Measurements from ENCODE around the gene STIP1.

STIP1 gene

DNA sequence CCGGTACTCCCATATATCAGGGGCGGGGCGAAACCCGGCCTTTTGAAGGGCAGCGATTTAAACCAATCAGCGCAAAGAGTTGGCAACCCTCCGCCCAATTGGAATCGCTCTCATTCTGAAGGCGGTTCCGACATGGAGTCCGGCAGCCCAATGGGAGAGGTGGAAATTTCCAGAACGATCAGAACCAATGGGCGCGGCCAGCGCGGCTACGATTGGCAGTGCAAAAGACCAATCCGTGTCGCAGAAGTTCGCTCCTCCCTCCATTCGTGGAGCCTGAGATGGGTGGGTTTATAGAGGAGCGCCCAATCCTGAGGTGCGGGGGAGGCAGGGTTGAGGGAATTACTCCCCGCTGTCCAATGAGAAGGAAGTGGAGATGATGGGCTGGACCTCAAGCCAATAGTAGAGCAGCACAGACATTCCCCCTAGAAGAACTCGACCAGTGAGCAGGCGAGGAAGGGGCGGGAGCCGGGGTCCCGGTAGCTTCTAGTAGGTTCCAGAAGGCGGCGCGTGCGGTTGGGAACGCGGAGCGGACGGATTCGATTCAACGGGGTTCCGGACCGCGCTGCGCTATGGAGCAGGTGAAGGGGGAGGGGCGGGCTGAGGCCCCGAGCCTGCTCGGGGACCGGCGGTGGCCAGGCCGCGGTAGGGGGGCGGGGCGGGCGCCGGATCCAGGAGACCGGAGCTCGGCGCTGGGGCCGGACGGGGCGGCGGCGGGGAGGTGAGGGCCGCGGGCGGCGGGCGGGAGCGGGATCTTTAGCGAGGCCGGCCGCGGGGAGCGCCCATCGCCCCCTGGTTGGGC is at the start of gene STIP1:
Gene STIP1 (plus strand): TSS at position 479 of the 799 bp plus-strand sequence. CDS start 91 bp downstream, at position 570.
- peak; percentile 100 for DNase-seq

DNA sequence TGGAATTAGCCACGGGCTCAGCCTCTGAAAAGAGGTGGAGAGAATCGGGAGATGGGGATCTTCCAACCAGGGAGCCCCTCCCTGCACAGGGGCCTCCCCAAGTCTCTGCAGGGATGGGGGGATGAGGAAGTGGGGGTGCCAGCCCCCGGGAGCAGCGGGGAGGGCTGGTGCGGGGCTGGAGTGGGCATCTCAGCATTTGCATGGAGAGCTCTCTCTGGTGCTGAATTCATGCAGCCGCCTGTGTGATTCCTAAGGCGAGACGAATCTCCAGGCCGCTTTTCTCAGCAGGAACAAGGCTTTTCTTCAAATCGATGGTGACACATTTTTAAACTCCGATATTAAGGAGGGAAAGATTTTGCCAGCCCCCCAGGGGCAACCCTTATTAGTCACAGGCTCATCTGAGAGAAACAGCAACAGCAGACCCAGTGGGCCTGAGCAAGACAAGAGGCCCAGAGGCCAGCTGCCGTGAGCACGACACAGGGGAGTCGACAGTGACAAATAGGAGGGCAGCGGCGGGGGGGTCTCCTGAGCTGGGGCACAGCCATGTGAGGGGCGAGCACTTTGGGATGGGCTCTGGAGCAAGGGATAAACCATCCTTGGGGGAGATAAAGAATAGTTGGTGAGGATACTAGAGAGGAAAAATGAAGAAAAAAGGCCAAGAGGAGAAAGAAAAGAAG is 49.1 kb upstream of the STIP1 start:
- no peak for DNase-seq

DNA sequence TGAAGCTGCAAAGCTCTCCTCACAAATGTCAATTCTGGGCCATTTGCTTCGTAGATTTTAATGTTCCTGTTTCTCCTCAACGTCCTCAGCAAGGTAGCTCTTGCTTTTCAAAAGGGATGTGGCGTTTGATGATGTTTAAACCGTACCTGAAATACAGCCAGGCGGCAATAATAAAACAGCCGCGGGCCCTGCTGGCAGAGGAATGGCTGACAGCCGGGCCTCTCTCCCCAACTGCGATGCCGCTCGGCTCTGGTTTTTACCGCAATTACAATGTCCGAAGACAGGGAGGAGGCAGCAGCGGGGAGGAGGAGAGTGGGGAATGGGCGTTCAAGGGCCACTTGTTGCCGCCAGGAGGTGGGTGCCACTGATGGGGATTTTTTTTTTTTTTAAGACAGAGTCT is 47.6 kb upstream of the STIP1 start:
- DNase-seq: no peak

DNA sequence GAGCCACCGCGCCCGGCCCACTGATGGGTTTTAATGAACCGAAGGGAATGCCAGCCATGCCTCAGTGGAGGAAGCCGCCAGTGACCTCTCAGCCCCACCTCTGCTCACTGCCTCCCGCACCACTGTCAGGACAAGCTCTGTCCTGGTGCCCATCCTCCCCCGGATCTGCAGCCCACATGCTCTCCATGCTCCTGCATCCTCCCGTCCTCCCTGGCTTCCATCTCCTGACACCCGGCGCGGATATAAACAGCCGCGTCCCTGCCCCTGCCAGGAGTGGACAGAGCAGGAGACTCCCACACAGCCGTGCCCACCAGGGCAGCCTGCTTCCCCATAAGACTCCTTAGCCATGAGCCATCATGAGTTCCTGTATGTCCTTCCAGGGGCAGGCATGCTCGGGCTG is 46.9 kb upstream of the STIP1 start:
- no peak for DNase-seq

DNA sequence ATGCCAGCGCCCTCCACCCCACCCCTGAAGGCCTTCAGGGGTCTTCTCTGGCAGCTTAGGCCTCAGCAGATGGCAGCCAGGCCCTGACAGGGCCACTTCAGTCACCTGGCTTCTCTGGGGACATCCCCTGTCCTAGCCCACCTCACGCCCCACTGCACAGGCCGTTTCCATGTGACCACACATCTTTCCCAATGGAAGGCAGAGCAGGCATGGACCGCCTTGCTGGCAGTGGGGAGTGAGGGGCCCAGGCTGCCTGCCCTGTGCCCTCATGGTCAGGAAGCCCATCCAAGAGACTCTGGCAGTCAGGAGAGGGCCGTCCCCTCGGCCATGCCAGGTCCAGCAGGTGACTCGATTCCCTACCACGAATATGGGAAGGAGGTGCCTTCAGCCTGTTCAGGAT is 45.9 kb upstream of the STIP1 start:
- no peak for DNase-seq

DNA sequence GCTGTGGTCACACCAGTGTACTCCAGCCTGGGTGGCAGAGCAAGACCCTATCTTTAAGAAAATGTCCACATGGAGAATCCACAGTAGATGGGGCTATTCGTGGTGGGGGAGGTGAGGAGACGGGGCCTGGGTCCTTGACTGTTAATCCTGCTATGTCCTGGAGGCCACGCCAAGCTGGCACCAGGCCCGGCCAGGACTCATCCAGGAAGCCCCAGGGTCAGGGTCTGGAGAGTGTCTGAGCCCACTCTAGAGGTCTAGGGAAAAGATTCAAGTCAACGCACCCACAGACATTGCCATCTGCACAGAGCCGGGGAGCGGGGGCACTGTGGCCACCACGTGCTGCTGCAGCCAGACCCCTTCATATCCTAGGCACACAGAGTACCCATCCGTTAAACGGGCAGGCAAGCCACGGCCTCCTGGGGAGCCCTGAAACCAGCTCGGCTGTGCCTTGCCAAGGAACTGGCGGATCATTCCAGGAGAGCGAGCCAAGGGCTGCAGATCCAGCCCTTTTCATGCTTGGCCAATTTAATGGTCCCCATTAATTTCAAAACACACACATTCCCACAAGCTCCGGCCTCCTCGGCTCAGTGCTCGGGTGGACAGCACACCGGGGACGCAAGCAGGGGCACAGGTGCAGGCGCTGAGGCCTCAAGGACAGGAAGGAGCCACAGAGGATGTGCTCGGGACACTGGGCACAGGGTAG is 44.7 kb upstream of the STIP1 start:
- no peak for DNase-seq

DNA sequence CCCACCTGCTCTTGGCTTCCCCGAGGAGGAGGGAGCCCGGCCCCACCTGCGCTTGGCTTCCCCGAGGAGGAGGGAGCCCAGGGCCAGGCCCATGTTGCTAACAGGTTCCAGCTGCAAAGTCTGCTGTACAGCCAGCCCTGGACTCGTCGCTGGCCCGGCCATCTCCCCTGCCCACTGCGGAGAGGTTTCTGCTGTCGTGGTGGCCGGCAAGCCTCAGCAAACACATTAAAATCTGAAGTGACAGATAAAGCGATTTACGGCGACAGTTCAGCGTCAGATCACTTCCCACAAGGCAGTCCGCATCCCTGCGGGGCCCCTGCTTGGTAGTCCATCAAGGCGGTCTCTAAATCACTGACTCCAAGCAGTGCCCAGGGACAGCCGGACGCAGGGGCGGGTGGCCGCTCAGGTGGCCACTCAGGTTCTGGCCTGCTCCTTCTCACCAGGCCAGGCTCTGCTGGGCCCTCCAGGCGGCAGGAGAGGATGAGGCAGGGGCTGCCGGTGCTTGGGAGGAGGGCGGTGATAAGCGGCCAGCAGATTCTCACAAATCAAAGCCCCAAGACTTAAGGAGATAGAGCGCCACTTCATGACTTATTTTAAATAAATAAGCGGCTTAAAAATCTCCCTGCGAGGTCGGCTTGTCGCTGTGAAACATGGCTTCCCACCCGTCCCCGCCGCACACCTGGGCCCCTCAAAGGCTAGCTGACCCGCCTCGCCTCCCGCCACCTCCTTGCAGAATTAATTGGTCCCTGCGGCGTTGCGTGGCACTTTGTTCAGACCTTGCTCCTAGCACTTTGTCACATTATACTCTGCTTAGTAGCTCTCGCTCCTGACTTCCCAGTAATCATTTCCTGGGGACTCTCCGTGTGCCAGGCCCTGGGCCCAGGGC is 41.1 kb upstream of the STIP1 start:
- DNase-seq: peak; percentile 51

DNA sequence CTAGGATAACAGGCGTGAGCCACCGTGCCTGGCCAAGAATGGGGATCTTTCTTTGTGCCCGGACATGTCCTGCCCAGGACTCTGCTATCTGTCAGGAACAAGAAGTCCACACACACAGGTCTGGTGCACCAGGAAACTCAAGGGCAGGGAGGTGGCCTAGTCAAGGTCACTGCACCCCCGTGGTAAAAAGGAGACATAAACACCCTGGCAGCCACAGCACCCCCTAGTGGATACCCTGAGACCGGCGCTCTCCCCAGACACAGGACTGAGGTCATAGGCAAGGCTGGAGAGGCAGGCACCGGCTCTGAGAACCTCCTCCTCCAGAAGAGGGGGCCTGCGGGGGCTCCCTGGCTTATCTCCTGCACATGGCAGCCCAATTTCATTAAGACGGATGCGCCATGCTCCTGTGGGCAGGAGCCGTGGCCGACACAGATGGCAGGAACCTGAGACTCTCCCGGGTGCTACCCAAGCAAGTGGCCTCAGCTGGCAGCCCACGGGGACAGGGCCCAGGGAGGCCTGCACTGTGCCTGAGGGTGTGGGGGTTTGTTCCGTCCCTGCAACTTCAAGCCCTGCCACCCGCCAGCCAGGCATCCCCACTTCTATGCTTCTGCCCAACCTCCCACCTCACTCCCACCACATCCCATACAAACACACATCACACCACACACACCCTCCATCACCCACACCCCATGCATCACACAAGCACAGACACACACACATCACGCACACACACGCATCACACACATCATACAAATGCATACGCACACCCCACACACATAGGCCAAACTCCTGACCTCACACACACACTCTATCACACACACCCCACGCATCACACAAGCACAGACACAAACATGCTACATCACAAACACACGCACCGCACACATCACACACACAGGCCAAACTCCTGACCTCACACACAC is 39.7 kb upstream of the STIP1 start:
- DNase-seq: peak; percentile 55

DNA sequence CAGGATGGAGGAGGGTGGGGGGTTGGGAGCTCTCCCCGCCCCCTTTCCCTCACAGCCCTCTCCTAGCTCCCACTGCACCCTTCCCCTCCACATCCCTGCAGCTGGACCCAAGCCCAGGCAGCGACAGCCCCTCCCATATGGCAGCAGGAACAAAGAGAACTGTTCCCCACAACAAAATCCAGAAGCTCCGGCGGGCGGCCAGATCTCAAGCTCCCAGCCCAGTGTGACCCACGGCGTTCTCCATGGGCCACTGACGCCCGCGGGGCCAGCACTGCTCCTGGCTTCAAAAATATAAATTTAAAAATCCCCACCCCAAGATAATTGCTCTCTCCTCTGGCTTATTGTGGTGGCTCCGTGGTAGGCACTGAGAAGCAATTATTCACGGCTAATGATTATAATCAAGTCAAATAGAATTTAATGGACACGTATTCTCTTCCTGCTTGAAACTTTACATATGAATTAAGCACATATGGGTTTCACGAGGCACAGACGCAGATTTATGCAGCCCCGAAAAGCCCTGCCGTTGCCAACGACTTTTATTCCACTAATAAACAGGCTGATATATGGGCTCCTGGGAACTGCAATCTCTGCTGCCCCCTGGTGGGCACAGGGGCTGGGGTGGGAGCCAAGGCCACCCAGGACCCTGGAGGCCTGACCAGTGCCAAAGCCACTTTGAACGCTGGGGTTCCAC is 37.6 kb upstream of the STIP1 start:
- DNase-seq: peak; percentile 63

DNA sequence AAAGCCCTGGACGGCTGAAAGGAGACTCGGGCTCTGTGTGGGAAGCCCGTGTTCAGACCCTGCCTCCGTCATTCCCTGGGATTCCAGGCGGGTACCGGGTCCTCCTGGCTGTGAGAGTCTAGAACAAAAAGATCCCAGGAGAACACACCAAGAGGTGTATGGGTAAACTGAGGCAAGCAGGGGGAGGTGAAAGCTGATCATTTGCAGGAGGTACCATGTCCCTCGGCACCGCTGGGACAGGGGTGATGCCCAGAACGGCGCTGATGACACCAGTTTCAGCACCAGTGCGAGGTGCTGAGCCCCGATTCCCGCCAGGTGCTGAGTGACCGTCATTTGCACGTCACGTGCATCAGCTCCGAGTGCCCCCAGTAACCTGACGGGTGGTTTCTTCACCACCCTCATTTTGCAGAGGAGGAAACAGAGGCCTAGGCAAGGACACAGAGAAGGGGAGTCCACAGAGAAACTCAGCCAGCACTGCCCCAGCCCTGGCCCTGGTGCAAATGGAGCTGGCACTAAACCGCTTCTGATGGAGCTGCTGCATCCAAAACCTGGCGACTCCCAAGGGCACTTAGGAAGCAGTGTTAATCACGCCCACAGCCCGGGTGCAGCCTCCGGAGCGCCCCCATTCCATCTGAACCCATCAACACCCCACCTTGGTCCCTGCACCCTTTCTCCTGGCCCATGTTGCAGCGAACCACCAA is 36.9 kb upstream of the STIP1 start:
- DNase-seq: no peak

DNA sequence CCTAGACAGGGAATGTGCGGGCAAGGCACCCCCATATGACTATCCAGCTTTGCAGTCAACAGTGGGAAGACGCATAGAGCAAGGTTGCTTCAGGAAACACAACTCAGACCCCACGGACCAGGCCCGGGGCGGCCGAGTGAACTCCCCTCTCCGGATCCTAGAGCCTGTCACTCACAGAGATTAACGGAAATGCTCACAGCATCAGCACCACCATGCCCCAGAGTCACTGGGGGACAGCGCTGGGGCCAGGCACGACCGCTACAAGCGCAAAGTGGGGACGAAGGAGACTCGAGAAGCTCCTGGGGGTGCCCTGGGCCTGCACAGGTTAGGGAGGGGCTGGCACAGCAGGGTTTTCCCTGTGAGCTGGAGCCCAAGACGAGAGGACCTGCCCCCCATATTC is 35.9 kb upstream of the STIP1 start:
- no peak for DNase-seq

DNA sequence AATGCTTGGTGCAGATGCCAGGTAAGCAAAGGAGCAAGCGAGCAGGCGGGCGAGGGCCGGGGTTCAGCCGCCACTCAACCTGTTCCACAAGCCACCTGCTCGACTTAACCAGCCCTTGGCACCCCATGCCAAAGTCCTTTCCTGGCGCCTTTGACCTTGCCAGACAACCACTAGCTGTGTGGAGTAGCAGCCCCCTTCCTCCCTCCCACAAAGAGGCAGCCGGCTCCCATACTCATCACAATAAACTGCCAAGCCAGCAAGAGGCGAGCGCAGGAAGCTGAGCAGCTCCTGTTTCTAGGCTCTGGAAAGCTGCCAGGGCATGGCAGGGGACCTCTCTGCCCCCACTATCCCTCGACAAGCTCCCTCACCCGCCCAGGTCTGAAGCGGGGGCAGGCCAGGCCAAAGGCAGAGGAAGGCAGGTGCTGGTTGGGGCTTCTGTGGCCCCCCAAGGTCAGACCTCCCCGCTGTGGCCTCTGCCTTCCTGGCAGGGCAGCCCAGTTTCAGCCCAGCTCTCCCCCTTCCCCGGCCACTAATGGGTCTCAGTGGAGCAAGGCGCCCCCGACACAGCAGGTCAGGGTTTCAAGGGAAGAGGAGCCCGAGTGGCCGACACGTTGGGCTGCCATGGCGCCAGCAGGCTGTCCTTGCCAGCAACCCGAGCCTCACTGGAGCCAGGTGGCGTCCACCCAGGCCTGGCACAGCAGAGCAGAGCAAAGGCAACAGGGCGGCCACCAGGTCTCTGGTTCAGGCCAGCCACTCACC is 35.3 kb upstream of the STIP1 start:
- DNase-seq: peak; percentile 57

DNA sequence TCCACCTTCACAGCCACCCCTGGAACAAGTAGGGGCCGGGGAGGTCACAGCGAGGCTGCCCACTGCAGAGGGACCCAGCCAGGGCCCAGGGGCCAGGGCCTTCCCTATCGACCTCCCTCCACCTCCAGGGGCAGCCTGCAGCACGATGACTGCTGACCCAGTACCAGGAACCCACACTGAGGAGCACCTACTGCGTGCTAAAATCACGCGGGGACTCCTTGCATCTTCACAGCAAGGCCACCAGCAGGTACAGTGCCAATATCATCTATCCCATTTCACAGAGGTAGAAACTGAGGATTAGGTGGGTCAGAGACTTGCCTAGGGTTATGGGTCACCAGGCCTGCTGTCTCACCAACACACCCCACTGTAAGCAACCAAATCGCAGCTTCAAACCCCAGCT is 34.6 kb upstream of the STIP1 start:
- no peak for DNase-seq

DNA sequence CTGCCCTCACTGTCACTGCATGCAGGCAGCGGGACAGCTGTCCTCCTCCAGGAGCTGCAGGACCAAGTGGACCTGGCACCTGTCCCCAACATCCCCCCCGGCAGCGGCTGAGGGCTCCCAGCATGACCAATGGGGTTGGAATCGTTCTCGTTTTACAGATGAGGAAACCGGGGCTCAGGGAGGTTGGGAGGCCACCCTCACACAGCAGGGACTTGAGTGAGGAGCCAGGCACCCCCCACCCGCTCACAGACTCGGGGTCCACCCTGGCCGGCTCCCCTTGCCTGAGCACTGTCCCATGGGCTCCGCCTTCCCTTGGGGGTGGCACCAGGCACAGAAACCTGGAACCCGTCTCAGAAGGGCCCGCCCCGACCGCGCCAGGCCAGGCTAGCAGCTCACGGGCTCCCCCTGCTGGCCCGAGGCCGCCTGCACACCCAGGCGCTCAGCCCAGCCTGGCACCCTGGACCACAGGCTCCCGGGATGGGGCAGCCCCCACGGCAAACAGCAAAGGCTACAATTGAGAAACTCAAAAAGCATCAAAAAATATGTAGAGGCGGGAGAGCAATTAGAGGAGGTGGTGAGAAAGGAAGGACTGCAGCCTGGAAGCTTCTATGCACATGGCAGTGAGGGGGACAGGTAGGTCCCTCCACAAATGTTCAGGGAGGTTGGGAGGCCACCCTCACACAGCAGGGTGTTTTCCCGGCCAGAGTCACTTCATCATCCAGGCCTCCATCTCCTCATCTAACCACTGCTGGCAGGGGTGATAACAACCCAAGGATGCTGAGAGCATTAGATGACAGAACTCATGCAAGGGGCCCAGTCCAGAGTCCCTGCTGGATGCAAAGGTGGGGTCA is 32.9 kb upstream of the STIP1 start:
- DNase-seq: peak; percentile 69

DNA sequence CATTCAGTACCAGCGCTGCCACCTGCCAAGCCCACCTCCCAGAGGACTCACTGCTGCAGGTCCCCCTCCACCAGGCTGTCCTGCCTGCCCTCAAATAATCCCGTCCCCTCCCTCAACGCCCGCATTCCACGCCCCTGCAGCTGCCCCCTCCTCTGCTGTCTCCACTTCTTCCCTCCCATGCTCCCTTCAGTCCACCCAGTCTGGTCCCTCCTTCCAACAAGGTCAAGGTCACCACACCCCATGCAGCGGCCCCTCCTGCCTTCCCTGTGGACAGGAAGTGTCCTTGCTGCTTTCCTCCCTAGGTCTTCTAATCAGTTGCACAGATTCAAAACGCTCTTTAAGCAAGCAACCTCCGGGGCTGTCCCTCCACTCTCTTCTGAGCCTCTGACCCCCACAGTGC is 32.2 kb upstream of the STIP1 start:
- DNase-seq: no peak

DNA sequence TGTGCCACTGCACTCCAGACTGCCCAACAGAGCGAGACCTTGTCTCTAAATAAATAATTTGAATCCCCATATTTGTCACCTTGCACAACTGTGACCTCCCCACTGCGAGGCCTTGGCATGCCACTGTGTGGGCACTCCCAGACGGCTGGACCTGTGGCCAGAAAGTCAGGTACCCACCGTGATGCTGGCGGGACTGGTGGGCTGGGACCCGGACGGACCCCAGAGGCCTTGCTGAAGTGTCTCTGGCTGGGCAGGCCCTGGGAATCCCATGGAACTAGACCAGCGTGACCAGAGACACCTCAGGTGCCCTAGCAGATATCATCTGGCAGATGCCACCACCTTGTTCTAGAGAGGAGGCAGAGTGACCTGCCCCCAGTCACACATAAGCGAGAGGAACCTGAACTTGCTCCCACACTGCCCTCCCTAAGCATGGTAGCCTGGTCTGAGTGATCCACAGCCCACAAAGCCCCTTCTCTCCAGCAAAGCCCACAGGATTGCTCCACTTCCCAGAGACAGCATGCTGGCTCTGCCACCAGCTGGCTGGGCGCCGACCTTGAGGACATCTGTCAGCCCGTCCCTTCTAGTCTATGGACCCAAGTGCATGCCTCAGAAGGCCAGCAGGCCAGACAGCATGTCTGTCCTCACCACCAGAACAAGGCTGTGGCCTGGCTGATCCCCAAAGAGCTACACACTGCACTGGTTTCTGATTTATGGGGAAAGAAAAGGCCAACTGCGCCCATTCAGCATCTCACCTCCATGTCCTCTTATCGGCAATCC is 29.5 kb upstream of the STIP1 start:
- no peak for DNase-seq

DNA sequence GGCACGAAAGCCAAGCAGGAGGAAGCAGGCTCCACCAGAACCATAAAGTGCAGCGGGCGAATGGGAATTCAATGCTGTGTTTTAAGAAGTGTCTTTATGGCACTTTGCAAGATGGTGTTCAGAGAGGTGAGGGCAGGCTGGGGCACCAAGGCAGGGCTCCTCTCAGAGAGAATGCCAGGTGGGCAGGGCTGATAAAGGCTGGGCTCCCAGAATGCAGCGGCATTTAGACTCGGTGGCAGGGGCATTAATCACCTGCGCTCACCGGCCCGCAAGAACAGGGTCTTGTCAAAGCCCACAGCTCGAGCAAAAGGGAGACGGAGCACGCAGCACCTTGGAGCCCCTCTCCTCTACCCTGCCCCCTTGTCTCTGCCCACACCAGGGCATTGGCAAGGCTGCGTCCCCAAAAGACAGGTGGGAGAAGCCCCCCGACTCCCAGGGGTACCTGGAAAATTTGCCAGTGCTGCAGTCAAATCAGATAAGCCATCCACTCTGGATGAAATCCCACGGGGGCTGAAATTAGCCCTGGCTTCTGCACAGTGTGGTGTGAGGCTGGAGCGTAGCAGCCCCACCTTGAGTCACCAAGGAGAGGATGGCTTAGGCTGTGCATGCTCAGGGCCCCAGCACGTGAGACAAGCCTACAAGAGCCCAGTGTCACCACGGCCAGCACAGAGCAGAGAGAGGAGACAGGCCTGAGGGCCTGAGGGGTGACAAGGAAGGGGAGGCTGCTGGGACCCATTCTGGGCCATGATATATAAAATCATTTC is 28.2 kb upstream of the STIP1 start:
- DNase-seq: no peak
